GM21723 (cell line): ENCODE data around the gene SLC22A2.
"Not testable (repeated sequence)": the region's sequence is repeated elsewhere in the genome, so short reads cannot be mapped to it uniquely, and the experiment has no call there.

Experiments used
- ATAC-seq: cut with Tn5 transposase; IDR thresholded peaks from one replicate; pipeline ENCODE4 v1.9.1; 2021; ENCODE audit warnings: mild to moderate bottlenecking, moderate library complexity; ENCODE audit not compliant: unreplicated experiment

Gene SLC22A2

GRCh38 chr6:160258346-160259142 is at the start of gene SLC22A2:
SLC22A2 (minus strand) TSS chr6:160258821; CDS start chr6:160258757, 64 bp downstream.
- ATAC-seq: no peak

GRCh38 chr6:160305926-160306713 is 47.5 kb upstream of the SLC22A2 start:
- ATAC-seq: no peak

- no peak for ATAC-seq
These were observed 45.2 kb upstream of the SLC22A2 start for GRCh38 chr6:160303806-160304205.

GRCh38 chr6:160302431-160303082 is 43.9 kb upstream of the SLC22A2 start:
- not testable (repeated sequence) for ATAC-seq

GRCh38 chr6:160301339-160301738 is 42.7 kb upstream of the SLC22A2 start:
- no peak for ATAC-seq

- ATAC-seq: no peak
These were observed 41.6 kb upstream of the SLC22A2 start for GRCh38 chr6:160300076-160300695.

GRCh38 chr6:160299559-160299958 is 40.9 kb upstream of the SLC22A2 start:
- ATAC-seq: no peak

- ATAC-seq: no peak
These were observed 39.5 kb upstream of the SLC22A2 start for GRCh38 chr6:160298121-160298520.

- no peak for ATAC-seq
These were observed 38.7 kb upstream of the SLC22A2 start for GRCh38 chr6:160297310-160297709.

- ATAC-seq: no peak
These were observed 35.2 kb upstream of the SLC22A2 start for GRCh38 chr6:160293844-160294243.

- no peak for ATAC-seq
These were observed 27.0 kb upstream of the SLC22A2 start for GRCh38 chr6:160285541-160286105.

- no peak for ATAC-seq
These were observed 26.0 kb upstream of the SLC22A2 start for GRCh38 chr6:160284575-160284974.

GRCh38 chr6:160282444-160282843 is 23.8 kb upstream of the SLC22A2 start:
- ATAC-seq: no peak

- ATAC-seq: no peak
These were observed 21.2 kb upstream of the SLC22A2 start for GRCh38 chr6:160279850-160280249.

- ATAC-seq: no peak
These were observed 20.2 kb upstream of the SLC22A2 start for GRCh38 chr6:160278786-160279310.

- no peak for ATAC-seq
These were observed 19.7 kb upstream of the SLC22A2 start for GRCh38 chr6:160278311-160278710.

GRCh38 chr6:160277546-160277945 is 18.9 kb upstream of the SLC22A2 start:
- ATAC-seq: no peak

GRCh38 chr6:160277144-160277543 is 18.5 kb upstream of the SLC22A2 start:
- ATAC-seq: no peak

- no peak for ATAC-seq
These were observed 17.5 kb upstream of the SLC22A2 start for GRCh38 chr6:160276126-160276525.

- ATAC-seq: no peak
These were observed 16.9 kb upstream of the SLC22A2 start for GRCh38 chr6:160275511-160276003.
